Stimulated activated naive B cell treated with anti-CD40 and anti-IgM and Interleukin-4, amounts not matched to agents 10 μg/mL and 1 μg/mL and 100 μg/mL, for 72 hours (primary cell): Measurements from ENCODE around the gene PCDHGB2.
"Not testable (repeated sequence)": the region's sequence is repeated elsewhere in the genome, so short reads cannot be mapped to it uniquely, and the experiment has no call there.

Source experiments
- ATAC-seq, 2 donors: fragments of 150-1000 bp; cut with Tn5 transposase; replicated peaks; 2 replicates each; pipeline ENCODE4 v1.10.0; 2021; ENCODE audit warnings: moderate library complexity in 1 of 2
- DNase-seq: peaks from one replicate; pipeline ENCODE4 v3.0.0; 2021
- H3K27ac Mint-ChIP-seq: one replicate; pipeline ENCODE4 v1.8.0; 2022; ENCODE audit warnings: mild to moderate bottlenecking, mixed read lengths
- H3K27me3 Mint-ChIP-seq, 2 donors: one replicate each; pipeline ENCODE4 v1.8.0; 2022; ENCODE audit warnings: mixed read lengths in 2 of 2
- H3K36me3 Mint-ChIP-seq, 2 donors: one replicate each; pipeline ENCODE4 v1.8.0; 2022; ENCODE audit warnings: mixed read lengths in 2 of 2, mild to moderate bottlenecking in 1 of 2
- H3K4me1 Mint-ChIP-seq, 2 donors: one replicate each; pipeline ENCODE4 v1.8.0; 2022; ENCODE audit warnings: mixed read lengths in 2 of 2, mild to moderate bottlenecking in 1 of 2
- H3K4me3 Mint-ChIP-seq, 2 donors: one replicate each; pipeline ENCODE4 v1.8.0; 2022; ENCODE audit warnings: mild to moderate bottlenecking in 2 of 2, mixed read lengths in 2 of 2, moderate library complexity in 1 of 2
- H3K9me3 Mint-ChIP-seq, 2 donors: one replicate each; pipeline ENCODE4 v1.8.0; 2022; ENCODE audit warnings: mixed read lengths in 2 of 2, mild to moderate bottlenecking in 1 of 2

The PCDHGB2 gene

GRCh38 chr5:141384471-141385267 is 24.9 kb downstream of the PCDHGB2 start:
- ATAC-seq, result no peak
- Mint-ChIP-seq H3K36me3 (peaks cover 9 to 10% of the 10 kb centered on the region in 2 donors), H3K27ac (no peak overlapping the region), H3K4me1 (peaks cover 0 to 4% of the 10 kb centered on the region in 2 donors), H3K27me3 (peaks cover 71 to 79% of the 10 kb centered on the region in 2 donors), H3K4me3 (no peak overlapping the region), H3K9me3 (peaks cover 9 to 10% of the 10 kb centered on the region in 2 donors)
- DNase-seq, result no peak

- DNase-seq, H3K4me1 Mint-ChIP-seq, H3K27ac Mint-ChIP-seq: not testable (repeated sequence)
- peak in 1 of 2 donors; percentile 34 for ATAC-seq
- H3K4me3 Mint-ChIP-seq, result peak within 1 kb of the TSS; percentile 57 to 68
- peaks cover 70 to 85% of the 10 kb centered on the region in 2 donors for H3K27me3 Mint-ChIP-seq
- H3K9me3 Mint-ChIP-seq, result peaks cover 17 to 19% of the 10 kb centered on the region in 2 donors
- peaks cover 11 to 19% of the 10 kb centered on the region in 2 donors for H3K36me3 Mint-ChIP-seq
Observed at GRCh38 chr5:141387557-141388311, 27.9 kb downstream of the PCDHGB2 start, which contains the start of gene PCDHGB4. PCDHGB4 (plus strand) TSS chr5:141387698; CDS start chr5:141387885, 187 bp downstream.

DNA sequence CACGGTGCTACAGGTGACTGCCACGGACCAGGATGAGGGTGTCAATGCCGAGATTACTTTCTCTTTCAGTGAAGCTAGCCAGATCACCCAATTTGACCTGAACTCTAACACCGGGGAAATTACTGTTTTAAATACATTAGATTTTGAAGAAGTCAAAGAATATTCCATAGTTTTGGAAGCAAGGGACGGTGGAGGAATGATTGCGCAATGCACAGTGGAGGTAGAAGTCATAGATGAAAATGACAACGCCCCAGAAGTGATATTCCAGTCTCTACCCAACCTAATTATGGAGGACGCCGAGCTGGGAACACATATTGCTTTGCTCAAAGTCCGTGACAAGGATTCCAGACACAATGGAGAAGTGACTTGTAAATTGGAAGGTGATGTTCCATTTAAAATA is 28.9 kb downstream of the PCDHGB2 start:
- ATAC-seq (no peak), DNase-seq (no peak)
- Mint-ChIP-seq H3K4me1 (peaks cover 0 to 5% of the 10 kb centered on the region in 2 donors), H3K27me3 (peaks cover 67 to 84% of the 10 kb centered on the region in 2 donors), H3K36me3 (peaks cover 9 to 17% of the 10 kb centered on the region in 2 donors), H3K9me3 (peaks cover 19 to 20% of the 10 kb centered on the region in 2 donors), H3K4me3 (no peak overlapping the region), H3K27ac (no peak overlapping the region)

- H3K27ac Mint-ChIP-seq, result peak overlapping the region; percentile 52
- DNase-seq (no peak), ATAC-seq (no peak)
- peaks cover 67 to 83% of the 10 kb centered on the region in 2 donors for H3K27me3 Mint-ChIP-seq
- H3K36me3 Mint-ChIP-seq, result peaks cover 13 to 17% of the 10 kb centered on the region in 2 donors
- peaks cover 23 to 25% of the 10 kb centered on the region in 2 donors for H3K9me3 Mint-ChIP-seq
- H3K4me1 Mint-ChIP-seq, result peaks cover 0 to 5% of the 10 kb centered on the region in 2 donors
- H3K4me3 Mint-ChIP-seq, result no peak overlapping the region
Observed at GRCh38 chr5:141389153-141390042, 29.6 kb downstream of the PCDHGB2 start.

GRCh38 chr5:141392429-141393198 is 32.8 kb downstream of the PCDHGB2 start, which contains the start of gene PCDHGA8:
PCDHGA8 (plus strand) TSS chr5:141392633; CDS start chr5:141392814, 181 bp downstream.
- peak within 1 kb of the TSS; percentile 73 for H3K27ac Mint-ChIP-seq
- no peak for DNase-seq
- peak within 1 kb of the TSS; percentile 2 to 47 for H3K4me3 Mint-ChIP-seq

GRCh38 chr5:141393267-141393666 is 33.5 kb downstream of the PCDHGB2 start:
- Mint-ChIP-seq H3K27ac (no peak overlapping the region), H3K9me3 (peaks cover 20 to 22% of the 10 kb centered on the region in 2 donors), H3K27me3 (peaks cover 60 to 73% of the 10 kb centered on the region in 2 donors), H3K36me3 (peaks cover 16 to 20% of the 10 kb centered on the region in 2 donors), H3K4me3 (no peak overlapping the region), H3K4me1 (peaks cover 0 to 5% of the 10 kb centered on the region in 2 donors)
- DNase-seq (no peak), ATAC-seq (no peak)

More at GRCh38 chr5:141392429-141393198, 32.8 kb downstream of the PCDHGB2 start, which contains the start of gene PCDHGA8:
- Mint-ChIP-seq H3K9me3 (peaks cover 20 to 22% of the 10 kb centered on the region in 2 donors), H3K27me3 (peaks cover 62 to 75% of the 10 kb centered on the region in 2 donors), H3K4me1 (peaks cover 0 to 5% of the 10 kb centered on the region in 2 donors), H3K36me3 (peaks cover 16 to 20% of the 10 kb centered on the region in 2 donors)
- ATAC-seq, result no peak

DNA sequence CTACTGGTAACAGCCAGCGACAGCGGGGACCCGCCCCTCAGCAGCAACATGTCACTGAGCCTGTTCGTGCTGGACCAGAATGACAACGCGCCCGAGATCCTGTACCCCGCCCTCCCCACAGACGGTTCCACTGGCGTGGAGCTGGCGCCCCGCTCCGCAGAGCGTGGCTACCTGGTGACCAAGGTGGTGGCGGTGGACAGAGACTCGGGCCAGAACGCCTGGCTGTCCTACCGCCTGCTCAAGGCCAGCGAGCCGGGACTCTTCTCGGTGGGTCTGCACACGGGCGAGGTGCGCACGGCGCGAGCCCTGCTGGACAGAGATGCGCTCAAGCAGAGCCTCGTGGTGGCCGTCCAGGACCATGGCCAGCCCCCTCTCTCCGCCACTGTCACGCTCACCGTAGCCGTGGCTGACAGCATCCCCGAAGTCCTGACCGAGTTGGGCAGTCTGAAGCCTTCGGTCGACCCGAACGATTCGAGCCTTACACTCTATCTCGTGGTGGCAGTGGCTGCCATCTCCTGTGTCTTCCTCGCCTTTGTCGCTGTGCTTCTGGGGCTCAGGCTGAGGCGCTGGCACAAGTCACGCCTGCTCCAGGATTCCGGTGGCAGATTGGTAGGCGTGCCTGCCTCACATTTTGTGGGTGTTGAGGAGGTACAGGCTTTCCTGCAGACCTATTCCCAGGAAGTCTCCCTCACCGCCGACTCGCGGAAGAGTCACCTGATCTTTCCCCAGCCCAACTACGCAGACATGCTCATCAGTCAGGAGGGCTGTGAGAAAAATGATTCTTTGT is 34.8 kb downstream of the PCDHGB2 start:
- peaks cover 16 to 17% of the 10 kb centered on the region in 2 donors for H3K36me3 Mint-ChIP-seq
- not testable (repeated sequence) for H3K4me3 Mint-ChIP-seq, DNase-seq, H3K27ac Mint-ChIP-seq, H3K4me1 Mint-ChIP-seq, ATAC-seq
- H3K9me3 Mint-ChIP-seq, result peaks cover 20 to 23% of the 10 kb centered on the region in 2 donors
- H3K27me3 Mint-ChIP-seq, result peaks cover 59 to 72% of the 10 kb centered on the region in 2 donors

DNA sequence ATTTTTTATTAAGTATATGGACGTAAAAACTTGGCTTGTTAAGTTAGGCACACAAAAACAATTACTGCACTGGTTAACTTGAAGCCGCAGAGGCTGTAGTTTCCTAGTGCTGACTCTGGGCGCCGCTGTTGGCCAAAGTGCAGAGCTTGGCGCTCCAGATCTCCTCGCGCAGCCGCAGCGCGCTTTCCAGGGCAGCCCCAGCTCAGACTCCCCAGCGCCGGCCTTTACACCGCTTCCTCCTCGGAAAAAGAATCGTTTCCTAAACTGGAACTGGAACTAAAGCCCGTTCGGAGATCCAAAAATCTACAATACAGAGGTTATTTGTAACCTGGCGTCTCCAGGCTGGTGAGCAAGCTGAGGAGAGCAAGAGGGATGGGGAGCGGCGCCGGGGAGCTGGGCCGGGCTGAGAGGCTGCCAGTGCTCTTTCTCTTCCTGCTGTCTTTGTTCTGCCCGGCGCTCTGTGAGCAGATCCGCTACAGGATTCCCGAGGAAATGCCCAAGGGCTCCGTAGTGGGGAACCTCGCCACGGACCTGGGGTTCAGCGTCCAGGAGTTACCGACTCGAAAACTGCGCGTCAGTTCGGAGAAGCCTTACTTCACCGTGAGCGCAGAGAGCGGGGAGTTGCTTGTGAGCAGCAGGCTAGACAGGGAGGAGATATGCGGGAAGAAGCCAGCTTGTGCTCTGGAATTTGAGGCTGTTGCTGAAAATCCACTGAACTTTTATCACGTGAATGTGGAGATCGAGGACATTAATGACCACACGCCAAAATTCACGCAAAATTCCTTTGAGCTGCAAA is 38.2 kb downstream of the PCDHGB2 start, which contains the start of gene PCDHGB5:
Gene PCDHGB5, plus strand, starts transcription at position 192 of the 796 bp plus-strand sequence. Its CDS starts 181 bp downstream, at position 373.
- Mint-ChIP-seq H3K9me3 (peaks cover 15 to 17% of the 10 kb centered on the region in 2 donors), H3K4me3 (peak within 1 kb of the TSS; percentile 65 to 67), H3K27me3 (peaks cover 61 to 73% of the 10 kb centered on the region in 2 donors), H3K27ac (peak within 1 kb of the TSS; percentile 42), H3K36me3 (peaks cover 15 to 17% of the 10 kb centered on the region in 2 donors)
- H3K4me1 Mint-ChIP-seq, DNase-seq: not testable (repeated sequence)
- peak; percentile 60 to 75 for ATAC-seq

- H3K4me1 Mint-ChIP-seq, result peaks cover 4 to 6% of the 10 kb centered on the region in 2 donors
- peak overlapping the region in 1 of 2 donors; percentile 6 for H3K4me3 Mint-ChIP-seq
- H3K36me3 Mint-ChIP-seq, result peaks cover 17 to 19% of the 10 kb centered on the region in 2 donors
- H3K9me3 Mint-ChIP-seq, result peaks cover 14 to 17% of the 10 kb centered on the region in 2 donors
- H3K27me3 Mint-ChIP-seq, result peaks cover 63 to 74% of the 10 kb centered on the region in 2 donors
- no peak for ATAC-seq
- no peak overlapping the region for H3K27ac Mint-ChIP-seq
- no peak for DNase-seq
Observed at GRCh38 chr5:141398608-141399007, 38.8 kb downstream of the PCDHGB2 start.

DNA sequence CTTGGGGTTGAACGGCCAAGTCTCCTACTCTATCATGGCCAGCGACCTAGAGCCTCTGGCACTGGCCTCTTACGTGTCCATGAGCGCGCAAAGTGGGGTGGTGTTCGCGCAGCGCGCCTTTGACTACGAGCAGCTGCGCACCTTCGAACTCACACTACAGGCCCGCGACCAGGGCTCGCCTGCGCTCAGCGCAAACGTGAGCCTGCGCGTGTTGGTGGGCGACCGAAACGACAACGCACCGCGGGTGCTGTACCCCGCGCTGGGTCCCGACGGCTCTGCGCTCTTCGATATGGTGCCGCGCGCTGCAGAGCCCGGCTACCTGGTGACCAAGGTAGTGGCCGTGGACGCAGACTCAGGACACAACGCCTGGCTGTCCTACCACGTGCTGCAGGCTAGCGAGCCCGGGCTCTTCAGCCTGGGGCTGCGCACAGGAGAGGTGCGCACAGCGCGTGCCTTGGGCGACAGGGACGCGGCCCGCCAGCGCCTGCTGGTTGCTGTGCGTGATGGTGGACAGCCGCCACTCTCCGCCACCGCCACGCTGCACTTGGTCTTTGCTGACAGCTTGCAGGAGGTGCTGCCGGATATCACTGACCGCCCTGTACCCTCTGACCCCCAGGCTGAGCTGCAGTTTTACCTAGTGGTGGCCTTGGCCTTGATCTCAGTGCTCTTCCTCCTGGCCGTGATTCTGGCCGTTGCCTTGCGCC is 39.9 kb downstream of the PCDHGB2 start:
- DNase-seq, result no peak
- Mint-ChIP-seq H3K27me3 (peaks cover 65 to 76% of the 10 kb centered on the region in 2 donors), H3K36me3 (peaks cover 15 to 17% of the 10 kb centered on the region in 2 donors), H3K27ac (peak overlapping the region; percentile 76), H3K4me1 (peaks cover 4 to 6% of the 10 kb centered on the region in 2 donors), H3K9me3 (peaks cover 9 to 12% of the 10 kb centered on the region in 2 donors), H3K4me3 (peak overlapping the region; percentile 22 to 66)
- no peak for ATAC-seq
